Body of pancreas (tissue), 4 donors: ENCODE measurements around the gene HUNK.

Experiments
- POLR2A ChIP-seq, 3 donors: fragments of 450-650 bp; IDR thresholded peaks; one replicate each; pipeline ENCODE4 v1.6.1; 2016; ENCODE audit warnings: antibody characterized with exemption in 3 of 3, mild to moderate bottlenecking in 2 of 3
- TF ChIP-seq, protein P1 (sequence below), 7 experiments: fragments of 450-650 bp in 4 of 7; fragments of 200-600 bp in 3 of 7; sonication (generic) in 3 of 7; IDR thresholded peaks; one replicate each; pipeline ENCODE4 v1.5.1; 2016 to 2019; ENCODE audit warnings: antibody characterized with exemption in 7 of 7

DNA sequence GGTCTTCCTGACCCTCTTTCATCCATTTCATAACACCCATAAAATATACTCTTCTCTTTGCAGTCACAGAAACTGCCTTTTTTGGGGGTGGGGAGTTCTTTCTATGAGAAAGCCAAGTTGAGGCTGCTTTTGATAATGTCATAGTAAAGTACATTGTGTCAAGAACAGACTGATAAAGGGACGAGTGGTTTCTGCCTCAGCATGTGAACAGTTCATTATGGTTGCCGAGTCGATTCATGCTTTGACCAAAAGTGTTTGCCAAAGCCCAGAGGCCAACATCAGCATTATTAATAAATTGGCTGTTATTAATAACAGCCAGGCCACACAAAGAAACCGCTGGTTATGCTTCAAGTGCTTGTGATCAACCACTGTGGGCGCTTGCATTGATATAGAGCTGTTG, 162.0 kb downstream of the HUNK start:
- TF ChIP-seq, protein P1, sequence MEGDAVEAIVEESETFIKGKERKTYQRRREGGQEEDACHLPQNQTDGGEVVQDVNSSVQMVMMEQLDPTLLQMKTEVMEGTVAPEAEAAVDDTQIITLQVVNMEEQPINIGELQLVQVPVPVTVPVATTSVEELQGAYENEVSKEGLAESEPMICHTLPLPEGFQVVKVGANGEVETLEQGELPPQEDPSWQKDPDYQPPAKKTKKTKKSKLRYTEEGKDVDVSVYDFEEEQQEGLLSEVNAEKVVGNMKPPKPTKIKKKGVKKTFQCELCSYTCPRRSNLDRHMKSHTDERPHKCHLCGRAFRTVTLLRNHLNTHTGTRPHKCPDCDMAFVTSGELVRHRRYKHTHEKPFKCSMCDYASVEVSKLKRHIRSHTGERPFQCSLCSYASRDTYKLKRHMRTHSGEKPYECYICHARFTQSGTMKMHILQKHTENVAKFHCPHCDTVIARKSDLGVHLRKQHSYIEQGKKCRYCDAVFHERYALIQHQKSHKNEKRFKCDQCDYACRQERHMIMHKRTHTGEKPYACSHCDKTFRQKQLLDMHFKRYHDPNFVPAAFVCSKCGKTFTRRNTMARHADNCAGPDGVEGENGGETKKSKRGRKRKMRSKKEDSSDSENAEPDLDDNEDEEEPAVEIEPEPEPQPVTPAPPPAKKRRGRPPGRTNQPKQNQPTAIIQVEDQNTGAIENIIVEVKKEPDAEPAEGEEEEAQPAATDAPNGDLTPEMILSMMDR (IDR thresholded peaks at IDR 0.05) = no peak
- TF ChIP-seq POLR2A (IDR thresholded peaks at IDR 0.05) = no peak
